DMS153 treated with DMSO at 0.1 percent for 48 hours (cell line): ENCODE data around the gene PDC.
"Not testable (repeated sequence)": the region's sequence is repeated elsewhere in the genome, so short reads cannot be mapped to it uniquely, and the experiment has no call there.

Experiments used
- DNase-seq: peaks from one replicate; lab custom pipeline; 2025; ENCODE audit not compliant: unreplicated experiment; lab: John Stamatoyannopoulos, UW

Gene PDC

GRCh38 chr1:186403632-186404031 lies 57.3 kb downstream of the PDC start:
- no peak for DNase-seq

- not testable (repeated sequence) for DNase-seq
Measured at GRCh38 chr1:186401446-186401845, 59.5 kb downstream of the PDC start.
